ENCODE results near the gene CST11.

The CST11 gene

DNA sequence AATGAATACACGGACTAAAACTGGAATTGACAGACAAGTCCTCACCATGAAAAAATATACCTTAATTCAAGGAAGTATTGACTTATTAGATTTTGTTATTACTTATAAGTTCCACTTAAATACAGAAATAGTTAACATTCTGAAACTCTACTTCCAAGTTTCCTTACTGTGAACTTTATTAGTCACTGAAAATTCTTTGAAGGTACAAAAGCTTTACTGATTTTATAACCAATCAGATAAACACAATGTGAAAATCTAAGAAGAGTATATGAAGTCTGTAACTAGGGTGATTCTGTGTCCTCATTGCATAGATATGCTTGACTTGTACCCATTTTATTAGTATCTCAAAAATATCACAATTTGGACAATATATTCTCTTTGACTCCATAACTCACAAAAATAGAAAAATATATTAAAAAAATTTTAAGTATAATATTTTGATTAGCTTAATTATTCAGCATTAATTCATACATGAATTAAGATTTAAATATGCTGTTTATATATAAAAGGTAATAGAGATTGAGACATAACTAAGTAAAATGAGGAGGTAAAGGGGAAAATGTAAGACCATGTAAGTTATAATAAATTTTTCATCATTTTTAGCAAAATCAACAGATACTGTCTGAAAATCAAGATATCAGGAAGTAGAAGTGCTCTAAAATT lies 38.0 kb downstream of the CST11 start:
- no peak overlapping the region for H3K23ac ChIP-seq (ENCODE audit: low read depth, low read length, poor library complexity)
- no peak for DNase-seq (ENCODE audit: low spot score)
- no peak overlapping the region for H4K8ac ChIP-seq (ENCODE audit: low read depth, low read length)
- no peak overlapping the region for H2AK5ac ChIP-seq (ENCODE audit: low read depth, low read length)
- WGBS, 2 donors (ENCODE audit: extremely low coverage in 2 of 2, insufficient read length in 2 of 2, insufficient replicate concordance in 1 of 2), result no CpG with 5 or more reads among the region's 1 CpG
- H3K9ac ChIP-seq (ENCODE audit: low read depth, low read length, poor library complexity), result no peak overlapping the region
- no peak overlapping the region for H2AFZ ChIP-seq (ENCODE audit: low read length)
- H4K91ac ChIP-seq (ENCODE audit: low read depth, low read length, poor library complexity), result no peak overlapping the region
- H2BK5ac ChIP-seq (ENCODE audit: low read length), result no peak overlapping the region
- no peaks in the 10 kb centered on the region for H3K27me3 ChIP-seq (ENCODE audit: control insufficient read depth in 3 of 3, insufficient read depth in 3 of 3, low read depth in 1 of 3, low read length in 3 of 3)
- no peak overlapping the region for H2BK12ac ChIP-seq (ENCODE audit: low read length)
- H3K4me1 ChIP-seq (ENCODE audit: control insufficient read depth in 2 of 2, insufficient read depth in 1 of 2, low read depth in 1 of 2, low read length in 2 of 2), result peaks cover 0 to 1% of the 10 kb centered on the region in 2 donors
- no peak overlapping the region for H3K4me2 ChIP-seq (ENCODE audit: insufficient read depth, low read length, poor library complexity, severe bottlenecking)
- H3K9me3 ChIP-seq (replicated peaks in 1 of 2; ENCODE audit: control insufficient read depth in 2 of 2, insufficient read depth in 1 of 2, low read depth in 1 of 2, low read length in 2 of 2), result no peaks in the 10 kb centered on the region
- H3K4ac ChIP-seq (ENCODE audit: low read length), result no peak overlapping the region
- H3K14ac ChIP-seq (ENCODE audit: low read length), result no peak overlapping the region
- H3K27ac ChIP-seq (replicated peaks; ENCODE audit: low read length), result no peak overlapping the region
- H2BK15ac ChIP-seq (ENCODE audit: low read length), result no peak overlapping the region
- H3K4me3 ChIP-seq (ENCODE audit: low read length in 2 of 2), result no peak overlapping the region
- no peak overlapping the region for H2BK120ac ChIP-seq (ENCODE audit: low read depth, low read length)
- H3K18ac ChIP-seq (ENCODE audit: low read length), result no peak overlapping the region
- H3K79me1 ChIP-seq (ENCODE audit: low read depth, low read length), result peaks cover 2% of the 10 kb centered on the region
- H3K36me3 ChIP-seq (replicated peaks in 1 of 2; ENCODE audit: control insufficient read depth in 2 of 2, insufficient read depth in 2 of 2, low read length in 2 of 2), result peaks cover 0 to 3% of the 10 kb centered on the region in 2 donors

DNA sequence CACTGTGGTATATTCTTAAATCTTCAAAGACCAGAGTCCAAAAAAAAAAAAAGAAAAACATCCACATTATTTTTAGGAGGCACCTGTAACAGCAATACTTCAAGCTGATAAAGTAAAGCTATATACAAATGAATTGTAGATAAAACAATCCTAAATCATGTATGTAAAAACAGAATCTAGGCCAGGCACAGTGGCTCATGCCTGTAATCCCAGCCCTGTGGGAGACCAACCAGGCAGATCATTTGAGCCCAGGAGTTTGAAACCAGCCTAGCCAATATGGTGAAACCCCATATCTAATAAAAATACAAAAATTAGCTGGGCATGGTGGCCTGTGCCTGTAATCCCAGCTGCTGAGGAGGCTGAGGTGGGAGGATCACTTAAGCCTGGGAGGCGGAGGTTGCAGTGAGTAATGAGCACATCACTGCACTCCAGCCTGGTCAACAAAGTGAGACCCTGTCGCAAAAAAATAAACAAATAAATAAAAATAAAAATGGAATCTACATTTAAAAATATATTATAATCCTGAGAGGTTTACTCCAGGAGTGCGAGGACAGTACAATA lies 38.7 kb downstream of the CST11 start:
- no peaks in the 10 kb centered on the region for H3K9me3 ChIP-seq (replicated peaks in 1 of 2; ENCODE audit: control insufficient read depth in 2 of 2, insufficient read depth in 1 of 2, low read depth in 1 of 2, low read length in 2 of 2)
- H3K23ac ChIP-seq (ENCODE audit: low read depth, low read length, poor library complexity), result no peak overlapping the region
- H3K36me3 ChIP-seq (replicated peaks in 1 of 2; ENCODE audit: control insufficient read depth in 2 of 2, insufficient read depth in 2 of 2, low read length in 2 of 2), result peaks cover 0 to 3% of the 10 kb centered on the region in 2 donors
- no peak overlapping the region for H2AK5ac ChIP-seq (ENCODE audit: low read depth, low read length)
- no CpG with 5 or more reads among the region's 3 CpGs for WGBS, 2 donors (ENCODE audit: extremely low coverage in 2 of 2, insufficient read length in 2 of 2, insufficient replicate concordance in 1 of 2)
- H3K18ac ChIP-seq (ENCODE audit: low read length), result no peak overlapping the region
- no peak overlapping the region for H3K4me2 ChIP-seq (ENCODE audit: insufficient read depth, low read length, poor library complexity, severe bottlenecking)
- no peak overlapping the region for H4K8ac ChIP-seq (ENCODE audit: low read depth, low read length)
- no peak overlapping the region for H3K27ac ChIP-seq (replicated peaks; ENCODE audit: low read length)
- no peak for DNase-seq (ENCODE audit: low spot score)
- no peak overlapping the region for H2BK15ac ChIP-seq (ENCODE audit: low read length)
- no peaks in the 10 kb centered on the region for H3K4me1 ChIP-seq (ENCODE audit: control insufficient read depth in 2 of 2, insufficient read depth in 1 of 2, low read depth in 1 of 2, low read length in 2 of 2)
- H3K27me3 ChIP-seq (ENCODE audit: control insufficient read depth in 3 of 3, insufficient read depth in 3 of 3, low read depth in 1 of 3, low read length in 3 of 3), result no peaks in the 10 kb centered on the region
- H3K14ac ChIP-seq (ENCODE audit: low read length), result no peak overlapping the region
- no peak overlapping the region for H2BK5ac ChIP-seq (ENCODE audit: low read length)
- no peak overlapping the region for H3K4ac ChIP-seq (ENCODE audit: low read length)
- no peak overlapping the region for H4K91ac ChIP-seq (ENCODE audit: low read depth, low read length, poor library complexity)
- no peak overlapping the region for H3K4me3 ChIP-seq (ENCODE audit: low read length in 2 of 2)
- H2BK12ac ChIP-seq (ENCODE audit: low read length), result no peak overlapping the region
- peaks cover 2% of the 10 kb centered on the region for H3K79me1 ChIP-seq (ENCODE audit: low read depth, low read length)
- no peak overlapping the region for H2BK120ac ChIP-seq (ENCODE audit: low read depth, low read length)
- H2AFZ ChIP-seq (ENCODE audit: low read length), result no peak overlapping the region
- no peak overlapping the region for H3K9ac ChIP-seq (ENCODE audit: low read depth, low read length, poor library complexity)

DNA sequence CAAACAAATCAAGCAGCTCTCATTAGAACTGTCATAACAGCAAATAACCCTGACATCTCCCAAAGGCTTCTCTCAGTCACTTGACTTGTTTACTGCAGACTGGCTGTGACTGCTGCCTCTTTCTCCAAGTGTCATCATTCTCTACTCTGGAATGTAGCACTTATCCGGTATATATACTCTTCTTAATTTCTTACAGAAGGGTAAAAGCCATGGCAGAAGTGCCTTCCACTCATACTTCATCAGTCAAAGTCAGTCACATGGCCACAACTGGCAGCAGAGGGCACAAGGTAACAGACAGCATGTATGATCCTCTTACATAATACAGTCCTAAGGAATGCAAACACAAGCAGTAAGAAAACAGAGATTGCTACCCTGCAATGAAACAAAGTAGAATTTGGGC lies 40.6 kb downstream of the CST11 start:
- Histone ChIP-seq H2BK15ac (ENCODE audit: low read length) (no peak overlapping the region), H2BK120ac (ENCODE audit: low read depth, low read length) (no peak overlapping the region), H3K4me3 (ENCODE audit: low read length in 2 of 2) (no peak overlapping the region), H3K9ac (ENCODE audit: low read depth, low read length, poor library complexity) (no peak overlapping the region), H3K79me1 (ENCODE audit: low read depth, low read length) (peaks cover 2% of the 10 kb centered on the region), H3K36me3 (replicated peaks in 1 of 2; ENCODE audit: control insufficient read depth in 2 of 2, insufficient read depth in 2 of 2, low read length in 2 of 2) (peaks cover 0 to 3% of the 10 kb centered on the region in 2 donors), H2BK12ac (ENCODE audit: low read length) (no peak overlapping the region), H3K27me3 (ENCODE audit: control insufficient read depth in 3 of 3, insufficient read depth in 3 of 3, low read depth in 1 of 3, low read length in 3 of 3) (no peaks in the 10 kb centered on the region), H2AFZ (ENCODE audit: low read length) (no peak overlapping the region), H2BK5ac (ENCODE audit: low read length) (no peak overlapping the region), H3K14ac (ENCODE audit: low read length) (no peak overlapping the region), H2AK5ac (ENCODE audit: low read depth, low read length) (no peak overlapping the region), H3K4ac (ENCODE audit: low read length) (no peak overlapping the region), H4K91ac (ENCODE audit: low read depth, low read length, poor library complexity) (no peak overlapping the region), H3K4me1 (ENCODE audit: control insufficient read depth in 2 of 2, insufficient read depth in 1 of 2, low read depth in 1 of 2, low read length in 2 of 2) (no peaks in the 10 kb centered on the region), H4K8ac (ENCODE audit: low read depth, low read length) (no peak overlapping the region), H3K23ac (ENCODE audit: low read depth, low read length, poor library complexity) (no peak overlapping the region), H3K27ac (replicated peaks; ENCODE audit: low read length) (no peak overlapping the region), H3K4me2 (ENCODE audit: insufficient read depth, low read length, poor library complexity, severe bottlenecking) (no peak overlapping the region), H3K18ac (ENCODE audit: low read length) (no peak overlapping the region), H3K9me3 (replicated peaks in 1 of 2; ENCODE audit: control insufficient read depth in 2 of 2, insufficient read depth in 1 of 2, low read depth in 1 of 2, low read length in 2 of 2) (no peaks in the 10 kb centered on the region)
- no peak for DNase-seq (ENCODE audit: low spot score)
- WGBS, 2 donors (ENCODE audit: extremely low coverage in 2 of 2, insufficient read length in 2 of 2, insufficient replicate concordance in 1 of 2), result no CpG with 5 or more reads among the region's 1 CpG

DNA sequence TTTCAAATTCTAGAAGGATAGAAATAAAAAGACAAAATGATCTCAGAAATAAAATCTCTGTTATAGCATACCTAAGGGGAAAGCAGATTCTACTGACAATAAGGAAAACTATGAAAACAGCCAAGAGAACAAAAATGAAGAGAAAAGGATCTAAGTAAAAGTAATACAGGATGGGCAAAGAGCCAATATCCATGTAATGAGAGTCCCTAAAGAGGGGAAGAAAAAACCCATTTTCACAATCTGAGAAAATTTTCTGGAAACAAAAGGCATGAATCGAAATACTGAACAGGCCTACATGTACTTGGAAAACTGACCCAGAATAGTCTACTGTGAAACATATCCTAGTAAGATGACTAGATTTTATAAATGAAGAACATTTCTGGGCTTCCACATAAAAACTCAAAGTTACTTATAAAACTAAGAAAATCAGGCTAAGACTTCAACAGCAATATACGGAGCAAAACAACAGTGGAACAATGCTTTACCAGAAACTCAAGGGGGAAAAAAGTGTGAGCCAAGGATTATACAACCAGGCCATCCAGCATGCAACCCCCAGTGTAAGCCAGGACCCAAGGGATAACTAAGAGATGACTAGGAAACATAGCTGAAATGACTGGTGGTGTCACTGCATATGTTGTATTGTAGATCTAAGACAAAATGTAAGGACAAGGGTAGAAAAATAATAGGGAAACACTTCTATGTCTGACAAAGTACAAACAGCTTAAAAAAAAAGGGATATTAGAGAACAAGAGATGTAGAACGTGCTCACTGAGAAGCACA lies 41.6 kb downstream of the CST11 start:
- no peak overlapping the region for H2BK12ac ChIP-seq (ENCODE audit: low read length)
- H3K9ac ChIP-seq (ENCODE audit: low read depth, low read length, poor library complexity), result no peak overlapping the region
- H4K8ac ChIP-seq (ENCODE audit: low read depth, low read length), result no peak overlapping the region
- H2BK5ac ChIP-seq (ENCODE audit: low read length), result no peak overlapping the region
- no peak overlapping the region for H3K4me3 ChIP-seq (ENCODE audit: low read length in 2 of 2)
- no peak overlapping the region for H2AFZ ChIP-seq (ENCODE audit: low read length)
- H3K36me3 ChIP-seq (replicated peaks in 1 of 2; ENCODE audit: control insufficient read depth in 2 of 2, insufficient read depth in 2 of 2, low read length in 2 of 2), result peaks cover 0 to 3% of the 10 kb centered on the region in 2 donors
- no peak overlapping the region for H2BK15ac ChIP-seq (ENCODE audit: low read length)
- no peak for DNase-seq (ENCODE audit: low spot score)
- H3K14ac ChIP-seq (ENCODE audit: low read length), result no peak overlapping the region
- no peak overlapping the region for H3K4me2 ChIP-seq (ENCODE audit: insufficient read depth, low read length, poor library complexity, severe bottlenecking)
- peaks cover 2% of the 10 kb centered on the region for H3K79me1 ChIP-seq (ENCODE audit: low read depth, low read length)
- no peaks in the 10 kb centered on the region for H3K9me3 ChIP-seq (replicated peaks in 1 of 2; ENCODE audit: control insufficient read depth in 2 of 2, insufficient read depth in 1 of 2, low read depth in 1 of 2, low read length in 2 of 2)
- H3K4me1 ChIP-seq (ENCODE audit: control insufficient read depth in 2 of 2, insufficient read depth in 1 of 2, low read depth in 1 of 2, low read length in 2 of 2), result no peaks in the 10 kb centered on the region
- H2BK120ac ChIP-seq (ENCODE audit: low read depth, low read length), result no peak overlapping the region
- no peak overlapping the region for H3K23ac ChIP-seq (ENCODE audit: low read depth, low read length, poor library complexity)
- H3K18ac ChIP-seq (ENCODE audit: low read length), result no peak overlapping the region
- H3K27ac ChIP-seq (replicated peaks; ENCODE audit: low read length), result no peak overlapping the region
- no peak overlapping the region for H2AK5ac ChIP-seq (ENCODE audit: low read depth, low read length)
- no CpG with 5 or more reads among the region's 3 CpGs for WGBS, 2 donors (ENCODE audit: extremely low coverage in 2 of 2, insufficient read length in 2 of 2, insufficient replicate concordance in 1 of 2)
- no peak overlapping the region for H3K4ac ChIP-seq (ENCODE audit: low read length)
- no peak overlapping the region for H4K91ac ChIP-seq (ENCODE audit: low read depth, low read length, poor library complexity)
- no peaks in the 10 kb centered on the region for H3K27me3 ChIP-seq (ENCODE audit: control insufficient read depth in 3 of 3, insufficient read depth in 3 of 3, low read depth in 1 of 3, low read length in 3 of 3)

Measured in neuronal stem cell (in vitro differentiated cells).